Endothelial cell (in vitro differentiated cells): ENCODE measurements around the gene MYO1D. TPM values are rescaled to one million over a fixed set of nuclear protein-coding genes. Genes with fewer than 3 reads are reported as not detected.

Experiments
- DNase-seq: peaks from one replicate; pipeline ENCODE4 v3.0.0; 2021; ENCODE audit warnings: low spot score
- H3K27ac Mint-ChIP-seq: one replicate; pipeline ENCODE4 v1.8.0; 2021; ENCODE audit warnings: mixed read lengths, inconsistent platforms; ENCODE audit not compliant: unreplicated experiment
- H3K27me3 Mint-ChIP-seq: one replicate; pipeline ENCODE4 v1.8.0; 2021; ENCODE audit warnings: mild to moderate bottlenecking, moderate library complexity, mixed read lengths, inconsistent platforms; ENCODE audit not compliant: unreplicated experiment
- H3K36me3 Mint-ChIP-seq: one replicate; pipeline ENCODE4 v1.8.0; 2021; ENCODE audit warnings: mild to moderate bottlenecking, low read depth, mixed read lengths, inconsistent platforms; ENCODE audit not compliant: unreplicated experiment
- H3K4me1 Mint-ChIP-seq: one replicate; pipeline ENCODE4 v1.8.0; 2021; ENCODE audit warnings: mild to moderate bottlenecking, mixed read lengths, inconsistent platforms; ENCODE audit not compliant: unreplicated experiment
- H3K4me3 Mint-ChIP-seq: one replicate; pipeline ENCODE4 v1.8.0; 2021; ENCODE audit warnings: mild to moderate bottlenecking, mixed read lengths, inconsistent platforms; ENCODE audit not compliant: unreplicated experiment
- H3K9me3 Mint-ChIP-seq: one replicate; pipeline ENCODE4 v1.8.0; 2021; ENCODE audit warnings: mixed read lengths, inconsistent platforms; ENCODE audit not compliant: unreplicated experiment
- total RNA-seq: library from RNA; stranded (reverse); fragmentation: NEBNext Ultra II Directional; extraction: Animal tissue kit (Norgen Biotek cat#: 25700); gene quantifications from one replicate; pipeline ENCODE4 v1.2.1, GENCODE V29; 2021; ENCODE audit not compliant: unreplicated experiment
- TF ChIP-seq, protein P1 (sequence below): fragments of 200-600 bp; sonication (generic); IDR thresholded peaks from one replicate; pipeline ENCODE4 v1.5.0; 2021; ENCODE audit warnings: antibody characterized with exemption; ENCODE audit not compliant: unreplicated experiment

Gene MYO1D
- total RNA-seq, 1 donor from 2014 or later: 26.4 TPM

DNA sequence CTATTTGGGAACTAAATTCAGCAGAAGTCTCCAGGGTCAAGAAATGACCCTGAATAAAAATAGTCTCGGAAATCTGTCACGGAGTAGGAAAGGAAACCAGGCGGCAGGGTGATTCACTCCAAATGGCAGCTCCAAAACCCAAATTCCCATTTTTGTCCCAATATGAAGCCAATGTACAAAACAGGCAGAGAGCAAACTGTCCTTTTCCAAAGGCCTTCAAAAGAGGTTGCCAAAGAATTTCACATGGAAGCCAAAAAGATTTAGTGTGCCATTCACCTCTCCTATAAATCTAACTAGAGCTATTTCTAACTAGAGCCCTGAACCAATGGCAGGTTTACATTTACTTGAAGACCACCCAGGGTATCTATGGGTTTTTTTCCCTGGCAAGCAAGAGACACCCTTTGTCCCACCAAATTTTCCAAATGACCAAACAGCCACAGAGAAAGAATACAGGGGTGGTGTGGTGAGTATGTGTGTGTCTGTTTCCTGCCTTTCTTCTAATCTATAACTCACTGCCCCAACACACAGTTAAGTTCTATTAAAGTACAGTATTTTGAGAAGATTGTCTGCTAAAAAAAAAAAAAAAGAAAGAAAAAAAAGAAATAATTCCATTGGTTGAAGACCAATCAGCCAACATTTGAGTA lies 6.8 kb downstream of the MYO1D start:
- DNase-seq: no peak
- TF ChIP-seq, protein P1, sequence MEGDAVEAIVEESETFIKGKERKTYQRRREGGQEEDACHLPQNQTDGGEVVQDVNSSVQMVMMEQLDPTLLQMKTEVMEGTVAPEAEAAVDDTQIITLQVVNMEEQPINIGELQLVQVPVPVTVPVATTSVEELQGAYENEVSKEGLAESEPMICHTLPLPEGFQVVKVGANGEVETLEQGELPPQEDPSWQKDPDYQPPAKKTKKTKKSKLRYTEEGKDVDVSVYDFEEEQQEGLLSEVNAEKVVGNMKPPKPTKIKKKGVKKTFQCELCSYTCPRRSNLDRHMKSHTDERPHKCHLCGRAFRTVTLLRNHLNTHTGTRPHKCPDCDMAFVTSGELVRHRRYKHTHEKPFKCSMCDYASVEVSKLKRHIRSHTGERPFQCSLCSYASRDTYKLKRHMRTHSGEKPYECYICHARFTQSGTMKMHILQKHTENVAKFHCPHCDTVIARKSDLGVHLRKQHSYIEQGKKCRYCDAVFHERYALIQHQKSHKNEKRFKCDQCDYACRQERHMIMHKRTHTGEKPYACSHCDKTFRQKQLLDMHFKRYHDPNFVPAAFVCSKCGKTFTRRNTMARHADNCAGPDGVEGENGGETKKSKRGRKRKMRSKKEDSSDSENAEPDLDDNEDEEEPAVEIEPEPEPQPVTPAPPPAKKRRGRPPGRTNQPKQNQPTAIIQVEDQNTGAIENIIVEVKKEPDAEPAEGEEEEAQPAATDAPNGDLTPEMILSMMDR: no peak
- no peak overlapping the region for H3K27ac Mint-ChIP-seq
- no peak overlapping the region for H3K4me3 Mint-ChIP-seq
- peaks cover 11% of the 10 kb centered on the region for H3K4me1 Mint-ChIP-seq
- no peaks in the 10 kb centered on the region for H3K36me3 Mint-ChIP-seq
- no peaks in the 10 kb centered on the region for H3K27me3 Mint-ChIP-seq
- H3K9me3 Mint-ChIP-seq: no peaks in the 10 kb centered on the region

DNA sequence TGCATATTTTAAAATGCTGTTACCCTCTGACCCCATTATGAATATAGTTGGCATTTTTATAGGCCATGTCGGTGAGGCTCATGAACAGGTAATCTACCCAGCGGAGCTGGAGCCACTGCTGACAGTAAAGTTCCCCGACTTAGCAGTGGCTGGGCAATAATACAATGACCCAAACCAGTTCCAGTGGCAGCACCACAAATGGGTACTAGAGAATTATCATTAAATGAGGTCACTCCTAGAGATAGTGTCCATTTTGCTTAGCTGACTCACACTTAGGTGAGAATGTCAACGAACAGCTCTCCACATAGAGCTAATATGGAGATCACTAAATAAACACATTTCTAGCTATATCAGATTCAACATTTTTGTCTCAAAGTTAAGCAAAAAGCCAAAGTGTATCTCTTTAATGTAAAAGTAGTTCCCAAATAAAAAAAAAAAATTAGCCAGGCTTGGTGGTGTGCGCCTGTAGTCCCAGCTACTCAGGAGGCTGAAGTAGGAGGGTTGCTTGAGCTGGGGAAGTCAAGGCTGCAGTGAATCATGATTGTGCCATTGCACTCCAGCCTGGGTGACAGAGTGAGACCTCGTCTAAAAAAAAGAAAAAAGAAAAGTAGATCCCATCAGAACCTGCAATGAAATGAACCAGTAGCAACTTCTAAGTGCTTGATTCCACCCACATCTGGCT lies 7.4 kb downstream of the MYO1D start:
- H3K27ac Mint-ChIP-seq: no peak overlapping the region
- H3K4me3 Mint-ChIP-seq: no peak overlapping the region
- DNase-seq: no peak
- H3K36me3 Mint-ChIP-seq: no peaks in the 10 kb centered on the region
- TF ChIP-seq, protein P1: no peak
- no peaks in the 10 kb centered on the region for H3K9me3 Mint-ChIP-seq
- no peaks in the 10 kb centered on the region for H3K27me3 Mint-ChIP-seq
- peaks cover 11% of the 10 kb centered on the region for H3K4me1 Mint-ChIP-seq

DNA sequence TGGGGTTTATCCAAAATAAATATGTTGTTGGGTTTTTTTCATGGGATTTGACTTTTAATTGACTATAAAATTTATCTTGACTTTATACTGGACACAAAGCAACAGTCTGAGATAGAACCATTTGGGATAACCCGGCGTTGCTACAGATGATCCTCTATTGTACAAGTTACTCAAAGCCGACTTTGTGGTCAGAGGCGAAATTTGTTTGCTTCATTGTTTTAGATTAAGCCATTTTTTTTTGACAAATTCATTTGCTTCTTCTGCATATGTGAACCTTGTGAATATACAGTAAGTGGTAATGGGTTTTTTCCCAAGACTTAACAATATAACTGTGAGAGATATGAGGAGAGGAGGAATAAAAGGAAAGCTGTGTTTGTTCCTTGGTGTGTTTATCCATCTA lies 11.8 kb downstream of the MYO1D start:
- no peak overlapping the region for H3K27ac Mint-ChIP-seq
- H3K27me3 Mint-ChIP-seq: no peaks in the 10 kb centered on the region
- TF ChIP-seq, protein P1: no peak
- no peak overlapping the region for H3K4me3 Mint-ChIP-seq
- H3K4me1 Mint-ChIP-seq: peaks cover 3% of the 10 kb centered on the region
- no peaks in the 10 kb centered on the region for H3K36me3 Mint-ChIP-seq
- no peak for DNase-seq
- H3K9me3 Mint-ChIP-seq: no peaks in the 10 kb centered on the region

DNA sequence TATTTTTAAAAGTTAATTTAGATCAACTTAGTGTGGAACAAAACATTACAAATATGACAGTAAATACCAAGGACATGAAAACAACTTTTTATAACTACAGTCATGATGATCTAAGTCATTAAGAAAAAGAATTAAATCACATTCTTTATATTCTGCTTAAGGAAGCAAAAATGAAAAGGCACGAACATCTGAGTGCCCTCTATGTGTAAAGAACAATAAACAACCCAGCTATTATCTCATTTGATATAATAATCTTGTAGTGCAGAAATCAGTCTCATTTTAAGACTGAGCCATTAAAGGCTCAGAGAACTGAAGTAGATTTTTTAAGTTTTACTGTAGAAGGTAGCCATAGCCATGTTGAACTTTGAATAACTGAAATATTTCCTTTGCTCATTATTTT lies 13.4 kb downstream of the MYO1D start:
- Mint-ChIP-seq H3K27me3 (no peaks in the 10 kb centered on the region), H3K4me3 (no peak overlapping the region), H3K9me3 (no peaks in the 10 kb centered on the region), H3K27ac (no peak overlapping the region), H3K4me1 (peaks cover 2% of the 10 kb centered on the region), H3K36me3 (no peaks in the 10 kb centered on the region)
- no peak for DNase-seq
- TF ChIP-seq, protein P1: no peak

DNA sequence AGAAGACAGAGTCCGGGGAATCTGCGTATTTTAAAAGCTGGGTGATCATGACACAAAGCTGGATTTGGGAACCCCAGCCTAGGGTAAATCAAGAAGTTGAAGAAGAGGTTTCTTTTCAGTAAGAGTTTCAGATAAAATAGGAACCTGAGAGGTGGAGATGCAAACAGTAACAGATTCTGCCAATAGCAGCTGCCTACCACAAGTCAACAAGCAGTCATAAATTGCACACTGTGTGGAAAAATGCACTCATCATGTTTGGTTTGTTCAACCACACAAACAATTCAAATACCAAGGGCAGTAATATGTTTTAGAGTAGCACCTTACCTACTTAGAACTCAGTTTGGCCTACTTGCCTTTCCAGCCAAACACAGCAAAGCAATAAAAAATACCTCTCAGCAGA lies 14.0 kb downstream of the MYO1D start:
- Mint-ChIP-seq H3K9me3 (no peaks in the 10 kb centered on the region), H3K4me3 (no peak overlapping the region), H3K4me1 (peaks cover 2% of the 10 kb centered on the region)

More for the DNA sequence above, 14.0 kb downstream of the MYO1D start:
- H3K27ac Mint-ChIP-seq: no peak overlapping the region
- no peak for DNase-seq
- no peaks in the 10 kb centered on the region for H3K27me3 Mint-ChIP-seq
- TF ChIP-seq, protein P1: no peak
- H3K36me3 Mint-ChIP-seq: no peaks in the 10 kb centered on the region
